Measurements from ENCODE around the gene CA5A. TPM values are rescaled to one million over a fixed set of nuclear protein-coding genes. Genes with fewer than 3 reads are reported as not detected.

The CA5A gene
- total and polyA plus RNA-seq, 2 of the 4 experiments (the other 2 are of a cell fraction) = not detected

DNA sequence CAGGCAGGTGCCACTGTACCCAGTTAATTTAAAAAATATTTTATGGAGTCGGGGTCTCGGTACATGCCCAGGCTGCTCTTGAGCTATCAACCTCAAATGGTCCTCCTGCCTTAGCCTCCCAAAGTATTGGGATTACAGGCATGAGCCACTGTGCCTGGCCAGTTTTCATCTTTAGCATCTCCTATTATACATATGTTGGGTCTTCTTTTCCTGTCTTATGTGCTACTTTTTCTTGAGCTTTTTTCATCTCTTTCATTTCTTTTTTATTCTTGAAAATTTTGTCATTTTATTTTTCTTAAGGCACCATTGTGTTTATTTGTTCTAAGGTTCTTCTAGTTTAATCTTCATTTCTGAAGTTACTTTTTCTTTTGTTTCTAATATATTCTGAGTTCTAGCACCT lies 35.6 kb upstream of the CA5A start:
- Histone ChIP-seq H4K20me1 (ENCODE audit: insufficient read depth, low read length) (peaks cover 11% of the 10 kb centered on the region), H3K27me3 (ENCODE audit: control insufficient read depth, insufficient read depth, low read length) (no peaks in the 10 kb centered on the region), H3K23ac (ENCODE audit: low read depth, low read length) (no peak overlapping the region), H2BK120ac (ENCODE audit: low read depth, low read length) (no peak overlapping the region), H4K91ac (ENCODE audit: insufficient read depth, low read depth, low read length) (no peak overlapping the region), H3K18ac (ENCODE audit: low read depth, low read length) (no peak overlapping the region), H3K9me3 (ENCODE audit: control insufficient read depth, insufficient read depth, low read length) (peaks cover 14% of the 10 kb centered on the region), H3K14ac (replicated peaks; ENCODE audit: low read depth, low read length) (no peak overlapping the region), H3K79me1 (ENCODE audit: low read depth in 1 of 2, low read length in 2 of 2) (peaks cover 45 to 68% of the 10 kb centered on the region in 2 experiments), H3K36me3 (ENCODE audit: control insufficient read depth, insufficient read depth, low read length) (peaks cover 6% of the 10 kb centered on the region), H2AK5ac (ENCODE audit: low read depth, low read length) (no peak overlapping the region), H4K5ac (ENCODE audit: low read depth, low read length) (no peak overlapping the region), H3K4me2 (ENCODE audit: low read depth, low read length) (no peak overlapping the region), H3K56ac (ENCODE audit: extremely low read depth, insufficient read depth, low read length) (no peak overlapping the region), H2AFZ (replicated peaks; ENCODE audit: low read length, poor library complexity) (no peak overlapping the region), H3K4me3 (ENCODE audit: insufficient read depth, low read depth, low read length) (no peak overlapping the region), H3K9me1 (ENCODE audit: insufficient read depth, low read length) (peaks cover 8% of the 10 kb centered on the region), H2BK20ac (ENCODE audit: low read depth, low read length) (no peak overlapping the region), H3K27ac (ENCODE audit: insufficient read depth, low read length) (no peak overlapping the region), H3K9ac (ENCODE audit: low read depth, low read length) (no peak overlapping the region), H2BK5ac (ENCODE audit: low read depth, low read length, poor library complexity, severe bottlenecking) (no peak overlapping the region), H4K8ac (ENCODE audit: low read depth in 2 of 2, low read length in 2 of 2) (no peak overlapping the region), H2AK9ac (replicated peaks; ENCODE audit: low read depth, low read length, poor library complexity) (no peak overlapping the region), H3K4me1 (ENCODE audit: control insufficient read depth, insufficient read depth, low read length) (peaks cover 14% of the 10 kb centered on the region), H2BK15ac (ENCODE audit: low read depth, low read length) (no peak overlapping the region), H3K4ac (ENCODE audit: low read depth, low read length) (no peak overlapping the region)
- ATAC-seq (ENCODE audit: low read depth) (no peak), DNase-seq (no peak)
- TF ChIP-seq MAZ (IDR thresholded peaks at IDR 0.05; ENCODE audit: borderline replicate concordance, low read depth, low read length) (no peak), USF2 (IDR thresholded peaks at IDR 0.05; ENCODE audit: low read depth, low read length) (no peak), SMC3 (IDR thresholded peaks at IDR 0.05; ENCODE audit: low read depth, low read length) (no peak), NFE2L2 (IDR thresholded peaks at IDR 0.05; ENCODE audit: low read depth, low read length) (no peak), CHD1 (IDR thresholded peaks at IDR 0.05; ENCODE audit: low read depth, low read length) (no peak), BHLHE40 (IDR thresholded peaks at IDR 0.05; ENCODE audit: low read depth, low read length) (no peak), MAFK (IDR thresholded peaks at IDR 0.05; ENCODE audit: low read depth, low read length) (no peak), RFX5 (IDR thresholded peaks at IDR 0.05; ENCODE audit: low read depth, low read length) (no peak), FOS (IDR thresholded peaks at IDR 0.05; ENCODE audit: low read depth, low read length) (no peak), RCOR1 (IDR thresholded peaks at IDR 0.05; ENCODE audit: insufficient replicate concordance, low read length) (no peak), ELK1 (IDR thresholded peaks at IDR 0.05; ENCODE audit: borderline replicate concordance, low read depth, low read length) (no peak), CEBPB (IDR thresholded peaks at IDR 0.05; ENCODE audit: low read depth, low read length) (no peak), MXI1 (IDR thresholded peaks at IDR 0.05; ENCODE audit: borderline replicate concordance, low read depth, low read length) (no peak), POLR2A (IDR thresholded peaks at IDR 0.05; ENCODE audit: low read depth, low read length) (no peak)
- intact Hi-C loops (cut with micrococcal nuclease) (no loop called here), in situ Hi-C loops (cut with MboI; ENCODE audit: low sequenced_read_pairs) (no loop called here), dilution Hi-C loops (cut with HindIII; ENCODE audit: low sequenced_read_pairs, unreplicated experiment) (no loop called here)
- no TSS peak for BruUV-seq (replicated peaks)
- ChIA-PET CTCF (no interaction called here), POLR2A (ENCODE audit: unreplicated experiment) (no interaction called here)
- WGBS, 2 experiments (ENCODE audit: extremely low coverage in 2 of 2, insufficient read length in 1 of 2) = no CpG with 5 or more reads among the region's 2 CpGs

Measured in IMR-90 (cell line).